Natural killer cell treated with Interleukin-12 subunit alpha and Interleukin-12 subunit beta and Interleukin-15 and Interleukin-18, amount 100 ng/mL, for 72 hours (primary cell): ENCODE results near the gene POLR2F. TPM values are rescaled to one million over a fixed set of nuclear protein-coding genes. Genes with fewer than 3 reads are reported as not detected.
"Not testable (repeated sequence)": the region's sequence is repeated elsewhere in the genome, so short reads cannot be mapped to it uniquely, and the experiment has no call there.

Source experiments
- ATAC-seq, 2 donors: fragments of 150-1000 bp; cut with Tn5 transposase in 1 of 2; sonication (Bioruptor Pico), chemical (Tn5 transposase) in 1 of 2; 2 replicates each; pipeline ENCODE4 v1.10.0; 2021
- DNase-seq: peaks from one replicate; pipeline ENCODE4 v3.0.0; 2022; ENCODE audit warnings: low spot score
- H3K27ac Mint-ChIP-seq, 2 donors: 1 replicate in 1 of 2; 2 replicates in 1 of 2; pipeline ENCODE4 v1.8.0; 2022; ENCODE audit warnings: mixed read lengths in 2 of 2, mild to moderate bottlenecking in 1 of 2, moderate library complexity in 1 of 2
- H3K27me3 Mint-ChIP-seq, 2 donors: 1 replicate in 1 of 2; 2 replicates in 1 of 2; pipeline ENCODE4 v1.8.0; 2022; ENCODE audit warnings: mixed read lengths in 2 of 2
- H3K36me3 Mint-ChIP-seq: one replicate; pipeline ENCODE4 v1.8.0; 2022; ENCODE audit warnings: mixed read lengths
- H3K4me1 Mint-ChIP-seq, 2 donors: 1 replicate in 1 of 2; 2 replicates in 1 of 2; pipeline ENCODE4 v1.8.0; 2022; ENCODE audit warnings: low read depth in 2 of 2, mixed read lengths in 2 of 2, mild to moderate bottlenecking in 1 of 2
- H3K4me3 Mint-ChIP-seq: one replicate; pipeline ENCODE4 v1.8.0; 2022; ENCODE audit warnings: mixed read lengths
- H3K9me3 Mint-ChIP-seq: 2 replicates; pipeline ENCODE4 v1.8.0; 2022; ENCODE audit warnings: mixed read lengths
- total RNA-seq, 2 donors: library from RNA; stranded (reverse); gene quantifications; one replicate each; pipeline ENCODE4 v1.2.3, GENCODE V29; 2022

The POLR2F gene
- total RNA-seq, 2 donors from 2014 or later: 65.2 to 96.3 TPM

DNA sequence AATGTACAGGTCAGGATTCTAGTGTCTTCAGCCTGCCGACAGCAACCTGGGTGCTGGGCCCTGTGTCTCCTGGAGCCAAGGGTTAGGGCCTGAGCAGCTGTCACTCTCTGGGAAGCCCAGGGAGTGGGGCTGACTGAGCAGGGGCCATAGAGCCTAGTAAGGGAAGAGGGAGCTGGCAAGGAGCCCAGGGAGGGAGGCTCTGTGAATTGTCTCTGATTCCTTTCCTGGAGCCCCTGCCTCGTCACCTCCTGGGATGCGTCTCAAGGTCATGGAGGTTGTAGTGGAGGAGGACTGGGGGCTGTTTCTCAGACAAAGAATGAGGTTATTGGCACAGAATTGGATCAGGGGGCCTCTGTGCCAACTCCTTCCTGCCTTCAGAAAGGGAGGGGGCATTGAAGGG lies 19.0 kb downstream of the POLR2F start:
- no peak for DNase-seq
- H3K9me3 Mint-ChIP-seq: no peaks in the 10 kb centered on the region
- no peaks in the 10 kb centered on the region for H3K36me3 Mint-ChIP-seq

DNA sequence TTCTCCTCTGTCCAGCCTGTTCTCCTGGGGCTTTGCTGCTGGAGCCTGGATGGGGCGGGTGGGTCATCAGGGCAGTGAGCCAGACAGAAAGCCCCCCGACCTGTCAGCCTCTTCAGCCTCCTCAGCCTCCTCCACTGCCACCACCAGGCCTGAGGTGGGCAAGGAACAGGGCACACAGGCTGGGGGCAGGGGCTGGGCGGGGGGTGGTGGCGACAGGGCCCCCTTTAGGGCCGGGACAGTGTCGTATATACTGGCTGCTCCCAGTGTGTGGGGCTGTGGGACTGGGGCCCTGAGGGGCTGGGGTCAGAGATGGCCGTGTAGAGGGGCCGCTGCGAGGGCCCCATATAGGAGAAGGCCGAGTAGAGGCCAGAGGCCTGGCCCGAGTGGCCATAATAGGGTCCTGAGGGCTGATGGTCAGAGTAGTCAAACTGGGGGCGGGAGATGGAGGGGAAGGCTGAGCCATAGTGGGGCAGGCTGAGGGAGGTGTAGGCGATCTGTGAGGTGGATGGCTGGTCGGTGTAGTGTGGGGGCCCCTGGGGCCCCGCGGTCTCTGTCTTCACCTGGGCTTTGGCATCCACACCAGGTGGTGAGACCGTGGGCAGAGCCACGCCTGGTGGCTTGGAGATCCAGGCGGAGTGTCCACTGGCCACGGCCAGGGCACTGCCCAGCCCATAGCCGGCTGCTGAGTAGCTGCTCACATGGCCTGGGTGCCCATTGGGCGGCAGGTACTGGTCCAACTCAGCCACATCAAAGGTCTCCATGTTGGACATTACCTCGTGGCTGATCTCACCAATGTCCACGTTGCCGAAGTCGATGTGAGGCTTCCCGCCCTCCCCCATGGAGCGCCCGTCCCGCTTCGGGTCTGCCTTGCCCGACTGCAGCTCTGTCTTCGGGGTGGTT lies 20.0 kb downstream of the POLR2F start:
- H3K36me3 Mint-ChIP-seq: no peaks in the 10 kb centered on the region
- H3K9me3 Mint-ChIP-seq: no peaks in the 10 kb centered on the region
- peaks cover 0 to 8% of the 10 kb centered on the region in 2 donors for H3K4me1 Mint-ChIP-seq
- DNase-seq (no peak), ATAC-seq (peak in 1 of 2 donors; percentile 39)
- no peak overlapping the region for H3K27ac Mint-ChIP-seq
- no peak overlapping the region for H3K4me3 Mint-ChIP-seq
- no peaks in the 10 kb centered on the region for H3K27me3 Mint-ChIP-seq

More for the DNA sequence above, 19.0 kb downstream of the POLR2F start:
- Mint-ChIP-seq H3K4me3 (no peak overlapping the region), H3K4me1 (peaks cover 0 to 10% of the 10 kb centered on the region in 2 donors), H3K27me3 (no peaks in the 10 kb centered on the region), H3K27ac (no peak overlapping the region)
- ATAC-seq: no peak

DNA sequence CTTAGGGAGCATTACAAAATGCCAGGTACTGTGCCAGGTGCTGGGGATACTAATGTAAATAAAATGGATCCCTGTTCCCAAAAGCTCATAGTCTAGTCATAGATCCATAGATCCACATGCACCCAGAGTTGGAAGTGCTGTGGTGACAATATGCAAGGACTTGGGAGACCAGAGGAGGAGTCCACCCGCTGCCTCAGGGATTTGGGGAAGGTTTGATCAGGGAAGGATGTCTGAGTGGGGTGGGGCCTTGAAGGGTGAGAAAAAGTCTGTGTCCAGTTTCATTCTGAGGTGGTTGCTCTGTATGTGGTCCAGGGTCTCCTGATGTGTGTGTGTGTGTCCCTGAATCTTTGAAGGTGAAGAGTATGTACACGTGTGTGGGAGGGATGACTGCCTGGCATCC lies 21.7 kb downstream of the POLR2F start:
- Mint-ChIP-seq H3K4me3 (no peak overlapping the region), H3K9me3 (no peaks in the 10 kb centered on the region), H3K4me1 (peaks cover 0 to 8% of the 10 kb centered on the region in 2 donors), H3K27ac (peak overlapping the region in 1 of 2 donors; percentile 1), H3K36me3 (no peaks in the 10 kb centered on the region), H3K27me3 (no peaks in the 10 kb centered on the region)
- DNase-seq: no peak
- ATAC-seq: no peak

DNA sequence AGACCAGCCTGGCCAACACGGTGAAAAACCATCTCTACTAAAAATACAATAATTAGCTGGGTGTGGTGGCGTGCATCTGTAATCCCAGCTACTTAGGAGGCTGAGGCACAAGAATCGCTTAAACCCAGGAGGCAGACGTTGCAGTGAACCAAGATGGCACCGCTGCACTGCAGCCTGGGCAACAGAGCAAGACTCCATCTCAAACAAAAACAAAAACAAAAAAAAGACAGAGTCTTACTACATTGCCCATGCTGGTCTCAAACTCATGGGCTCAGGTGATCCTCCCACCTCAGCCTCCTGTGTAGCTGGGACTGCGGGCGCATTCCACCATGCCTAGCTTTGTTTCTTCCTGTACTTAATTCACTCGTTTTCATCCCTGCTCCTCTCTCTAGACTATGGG lies 22.5 kb downstream of the POLR2F start:
- H3K4me3 Mint-ChIP-seq, H3K27ac Mint-ChIP-seq, ATAC-seq, H3K36me3 Mint-ChIP-seq, DNase-seq, H3K27me3 Mint-ChIP-seq, H3K9me3 Mint-ChIP-seq: not testable (repeated sequence)
- H3K4me1 Mint-ChIP-seq: peaks cover 0 to 10% of the 10 kb centered on the region in 2 donors

DNA sequence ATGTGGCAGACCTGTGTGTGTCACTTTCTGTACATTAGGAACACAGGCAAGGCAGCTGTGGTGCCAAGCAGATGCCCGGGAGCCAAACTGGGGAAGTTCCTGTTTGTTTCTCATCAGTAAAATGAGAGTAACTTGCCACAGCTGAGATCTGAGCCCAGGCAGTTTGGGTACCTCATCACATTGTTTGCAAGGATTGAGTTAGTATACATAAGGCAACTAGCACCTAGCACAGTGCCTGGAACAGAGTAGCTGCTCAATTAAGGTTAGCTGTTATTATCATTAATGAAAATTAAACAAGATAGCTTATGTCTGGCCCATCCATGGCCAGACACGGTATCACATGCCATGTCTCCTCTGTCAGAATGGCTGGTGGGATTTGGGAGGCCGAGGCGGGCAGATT lies 23.0 kb downstream of the POLR2F start:
- Mint-ChIP-seq H3K9me3 (no peaks in the 10 kb centered on the region), H3K4me1 (peaks cover 0 to 5% of the 10 kb centered on the region in 2 donors), H3K4me3 (no peak overlapping the region), H3K27ac (no peak overlapping the region), H3K27me3 (no peaks in the 10 kb centered on the region), H3K36me3 (no peaks in the 10 kb centered on the region)
- ATAC-seq (no peak), DNase-seq (no peak)

DNA sequence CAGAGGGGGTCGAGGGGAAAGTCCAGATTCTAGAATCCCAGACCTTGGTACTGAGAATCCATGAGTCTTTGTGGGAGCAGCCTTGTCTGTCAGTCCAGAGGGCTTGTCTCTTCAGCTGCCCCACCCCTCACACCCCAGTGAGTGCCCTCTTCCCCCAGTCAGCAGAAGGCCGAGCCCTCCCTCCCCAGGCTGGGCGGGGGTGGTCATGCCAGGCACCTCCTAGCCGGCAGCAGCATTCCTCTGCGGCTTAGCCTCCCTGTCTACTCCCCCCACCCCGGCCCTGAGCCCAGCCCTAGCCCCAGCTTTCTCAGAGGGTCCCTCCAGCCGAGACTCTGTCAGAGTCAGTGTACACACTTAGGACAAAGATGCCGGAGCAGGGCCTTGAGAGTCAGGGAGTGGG lies 26.3 kb downstream of the POLR2F start:
- DNase-seq: no peak
- H3K4me3 Mint-ChIP-seq: no peak overlapping the region
- no peaks in the 10 kb centered on the region for H3K27me3 Mint-ChIP-seq
- H3K27ac Mint-ChIP-seq: no peak overlapping the region
- no peaks in the 10 kb centered on the region for H3K9me3 Mint-ChIP-seq
- H3K4me1 Mint-ChIP-seq: peaks cover 0 to 4% of the 10 kb centered on the region in 2 donors
- ATAC-seq: no peak
- no peaks in the 10 kb centered on the region for H3K36me3 Mint-ChIP-seq

DNA sequence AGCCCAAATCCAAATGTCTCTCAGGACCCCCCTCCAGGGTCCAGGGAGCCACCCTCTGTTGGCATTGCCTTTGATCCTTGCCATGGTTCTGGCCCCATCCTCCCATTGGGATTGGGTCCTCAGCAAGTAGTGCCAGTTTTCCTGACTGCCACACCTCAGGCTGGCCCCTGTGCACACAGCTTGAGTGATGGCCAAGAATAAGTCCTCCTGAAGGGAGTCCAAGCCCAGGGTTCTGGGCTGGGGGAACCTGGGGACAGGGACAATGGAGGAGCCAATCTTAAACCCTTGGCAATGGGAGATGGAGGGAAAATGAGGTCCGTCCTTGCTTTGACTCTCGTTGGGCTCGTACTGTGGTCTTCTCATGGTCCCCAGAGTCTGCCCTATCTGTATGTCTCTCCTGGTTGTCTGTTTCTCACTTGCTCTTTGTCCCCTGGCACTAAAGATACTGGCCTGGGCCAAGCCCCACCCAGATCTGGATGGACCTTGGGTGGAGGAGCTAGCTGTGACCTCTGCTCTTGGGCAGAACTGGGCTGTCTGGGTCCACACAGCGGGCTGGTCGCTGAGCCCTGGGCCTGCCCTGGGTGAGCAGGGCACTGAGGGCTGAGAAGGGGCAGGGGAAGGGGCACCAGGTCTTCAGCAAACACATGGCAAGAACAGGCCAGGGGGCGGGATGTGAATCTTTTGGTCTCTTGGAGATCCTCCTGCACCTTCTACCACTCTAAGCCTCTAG lies 27.9 kb downstream of the POLR2F start:
- Mint-ChIP-seq H3K36me3 (no peaks in the 10 kb centered on the region), H3K9me3 (no peaks in the 10 kb centered on the region), H3K4me3 (no peak overlapping the region), H3K27ac (no peak overlapping the region), H3K4me1 (peaks cover 0 to 2% of the 10 kb centered on the region in 2 donors), H3K27me3 (no peaks in the 10 kb centered on the region)
- DNase-seq (no peak), ATAC-seq (no peak)

DNA sequence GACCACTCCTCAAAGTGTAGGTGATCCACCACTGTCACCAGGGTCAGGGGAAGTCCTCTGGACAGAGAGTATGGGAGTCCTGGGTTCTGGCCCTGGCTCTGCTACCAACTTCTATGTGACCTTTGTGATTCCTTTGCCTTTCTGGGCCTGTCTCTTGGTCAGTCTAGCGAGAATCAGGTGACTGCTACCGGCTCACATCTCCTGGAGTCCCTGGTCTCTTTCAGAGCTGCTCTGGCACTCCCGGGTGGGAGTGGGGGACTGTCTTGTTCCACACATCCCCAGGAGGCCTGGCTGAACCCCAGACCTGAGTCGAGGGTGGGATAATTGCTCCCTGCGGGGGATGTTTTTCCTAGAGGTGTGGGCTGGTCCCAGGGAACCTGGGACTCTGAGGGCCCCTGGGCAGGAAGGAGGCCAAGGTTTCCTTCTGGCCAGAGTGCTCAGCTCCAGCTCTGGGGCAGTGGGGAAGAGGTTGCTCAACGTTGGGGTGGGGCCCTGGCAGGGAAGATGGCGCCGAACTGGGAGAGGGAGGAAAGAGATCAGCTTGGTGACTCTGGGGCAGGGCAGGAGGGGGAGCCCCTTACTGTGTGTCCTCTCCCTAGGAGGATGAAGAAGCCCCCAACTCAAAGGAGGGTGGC lies 28.8 kb downstream of the POLR2F start:
- Mint-ChIP-seq H3K9me3 (no peaks in the 10 kb centered on the region), H3K27me3 (no peaks in the 10 kb centered on the region), H3K4me3 (no peak overlapping the region), H3K4me1 (peaks cover 0 to 2% of the 10 kb centered on the region in 2 donors), H3K36me3 (no peaks in the 10 kb centered on the region), H3K27ac (no peak overlapping the region)
- DNase-seq: no peak
- ATAC-seq: no peak

DNA sequence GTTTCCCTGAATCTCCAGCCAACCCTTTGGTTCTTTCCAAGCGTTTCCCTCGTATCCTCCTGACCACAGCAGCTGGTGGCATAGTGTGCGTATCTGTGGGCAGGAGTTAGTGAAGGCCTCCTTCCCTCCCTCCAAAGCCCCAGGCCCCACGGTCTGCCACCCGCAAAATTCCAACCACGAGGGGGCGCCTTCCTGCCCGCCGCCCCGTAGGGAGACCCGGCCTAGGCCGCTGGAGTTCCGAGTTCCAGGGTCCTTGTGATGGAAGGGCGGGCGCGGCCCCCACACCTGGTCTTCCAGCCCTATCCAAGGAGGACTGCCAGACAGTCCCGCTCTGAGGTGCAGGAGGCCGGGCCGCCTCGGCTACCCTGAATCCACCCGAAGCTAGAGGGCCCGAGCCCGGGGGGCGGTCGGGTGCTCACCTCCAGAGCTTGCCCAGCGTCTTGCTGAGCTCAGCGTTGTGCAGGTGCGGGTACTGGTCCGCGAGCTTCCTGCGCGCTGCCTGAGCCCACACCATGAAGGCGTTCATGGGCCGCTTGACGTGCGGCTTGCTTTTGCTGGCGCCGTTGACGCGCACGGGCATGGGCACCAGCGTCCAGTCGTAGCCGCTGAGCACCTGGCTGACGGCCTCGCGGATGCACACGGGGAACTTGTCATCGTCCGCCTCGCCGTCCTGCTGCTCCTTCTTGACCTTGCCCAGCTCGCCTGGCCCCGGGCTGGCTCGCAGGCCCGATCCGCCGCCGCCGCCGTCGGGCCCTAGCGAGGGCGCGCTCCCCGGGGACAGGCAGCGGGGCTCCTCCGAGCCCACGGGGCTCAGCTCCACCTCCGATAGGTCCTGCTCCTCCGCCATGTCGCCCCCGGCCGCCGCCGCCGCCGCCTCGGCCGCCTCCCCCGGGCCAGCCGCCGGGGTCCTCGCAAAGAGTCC lies 29.7 kb downstream of the POLR2F start:
- no peaks in the 10 kb centered on the region for H3K36me3 Mint-ChIP-seq
- no peaks in the 10 kb centered on the region for H3K27me3 Mint-ChIP-seq
- peaks cover 0 to 2% of the 10 kb centered on the region in 2 donors for H3K4me1 Mint-ChIP-seq
- DNase-seq (no peak), ATAC-seq (no peak)
- no peak overlapping the region for H3K27ac Mint-ChIP-seq
- no peaks in the 10 kb centered on the region for H3K9me3 Mint-ChIP-seq
- H3K4me3 Mint-ChIP-seq: no peak overlapping the region

DNA sequence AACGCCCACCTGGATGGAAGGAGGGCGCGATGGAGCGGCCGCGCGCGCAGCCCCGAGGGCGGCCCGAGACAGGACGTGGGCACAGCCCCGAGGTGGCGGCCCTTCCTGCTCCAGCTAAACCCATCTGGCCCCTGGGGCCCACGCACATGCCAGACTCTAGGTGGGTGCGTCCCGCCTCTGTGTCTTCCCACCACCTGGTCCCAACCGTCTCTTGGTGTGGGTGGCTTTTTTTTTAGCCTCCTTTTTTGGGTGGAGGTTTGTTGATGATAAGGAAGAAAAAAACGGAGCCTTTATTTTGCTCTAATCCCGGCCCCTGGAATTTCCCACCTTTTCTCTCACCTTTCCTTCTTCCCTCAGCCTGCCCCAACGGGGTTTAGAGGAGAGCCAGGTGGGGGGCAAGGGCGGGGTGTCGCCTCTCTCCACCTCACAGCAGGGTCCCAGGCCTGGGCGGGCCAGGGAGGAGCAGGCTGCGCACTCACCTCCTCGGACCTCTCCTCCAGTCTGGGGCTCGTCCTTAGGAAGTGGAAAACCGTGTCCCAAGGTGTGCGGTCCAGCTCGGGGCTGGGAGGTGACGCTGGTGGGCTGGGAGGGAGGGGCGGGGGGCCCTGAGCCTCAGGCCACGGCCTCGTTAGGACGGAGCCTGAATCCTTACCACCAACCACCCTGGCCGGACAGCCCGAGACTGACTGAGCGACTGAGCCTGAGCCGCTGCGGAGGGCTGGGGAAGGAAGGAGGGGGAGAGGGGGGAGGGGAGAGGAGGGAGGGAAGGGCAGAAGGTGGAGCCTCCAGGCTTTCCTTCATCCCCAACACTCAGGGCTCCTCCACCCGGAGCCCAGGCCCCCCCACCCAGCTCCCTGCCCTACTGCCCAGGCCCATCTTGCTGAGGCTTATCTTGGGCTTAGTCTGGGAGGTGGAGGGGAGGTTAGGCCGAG lies 30.6 kb downstream of the POLR2F start, which contains the start of gene SOX10:
TSS of gene SOX10 (minus strand) at position 696 of the 932 bp plus-strand sequence. CDS start 771 bp downstream, outside the sequence.
- no peaks in the 10 kb centered on the region for H3K36me3 Mint-ChIP-seq
- H3K9me3 Mint-ChIP-seq: no peaks in the 10 kb centered on the region
- no peak for ATAC-seq
- H3K27me3 Mint-ChIP-seq: no peaks in the 10 kb centered on the region
- no peak for DNase-seq
- H3K4me3 Mint-ChIP-seq: no peak within 1 kb of the TSS
- H3K27ac Mint-ChIP-seq: no peak within 1 kb of the TSS
- peaks cover 0 to 2% of the 10 kb centered on the region in 2 donors for H3K4me1 Mint-ChIP-seq

DNA sequence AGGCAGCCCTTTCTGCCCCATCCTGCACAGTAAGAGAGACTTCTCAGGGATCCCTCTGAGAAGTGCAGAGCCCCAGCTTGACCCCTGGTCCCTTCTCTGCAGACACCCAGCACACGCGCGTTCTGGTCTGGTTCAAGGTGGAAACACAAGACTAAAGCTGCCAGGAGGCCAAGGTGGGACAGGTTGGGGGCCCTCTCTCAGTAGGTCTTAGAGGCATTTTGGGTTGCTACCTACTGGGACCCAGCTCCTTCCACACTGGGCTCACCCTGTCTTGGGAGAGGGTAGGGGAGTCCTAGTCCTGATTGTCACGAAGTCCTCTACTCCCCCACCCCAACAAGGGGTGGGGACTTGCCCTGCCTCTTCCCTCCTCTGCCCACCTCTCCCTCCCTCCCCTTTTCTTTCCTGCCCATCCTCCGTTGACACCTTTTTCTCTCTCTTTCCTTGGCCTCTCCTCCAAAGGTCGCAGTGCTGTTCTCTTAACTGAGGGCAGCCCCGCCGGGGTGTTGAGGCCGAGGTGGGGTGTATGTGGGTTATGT lies 31.6 kb downstream of the POLR2F start:
- Mint-ChIP-seq H3K27ac (no peak overlapping the region), H3K9me3 (no peaks in the 10 kb centered on the region), H3K36me3 (no peaks in the 10 kb centered on the region), H3K27me3 (no peaks in the 10 kb centered on the region), H3K4me3 (no peak overlapping the region), H3K4me1 (peaks cover 0 to 2% of the 10 kb centered on the region in 2 donors)
- DNase-seq (no peak), ATAC-seq (no peak)

DNA sequence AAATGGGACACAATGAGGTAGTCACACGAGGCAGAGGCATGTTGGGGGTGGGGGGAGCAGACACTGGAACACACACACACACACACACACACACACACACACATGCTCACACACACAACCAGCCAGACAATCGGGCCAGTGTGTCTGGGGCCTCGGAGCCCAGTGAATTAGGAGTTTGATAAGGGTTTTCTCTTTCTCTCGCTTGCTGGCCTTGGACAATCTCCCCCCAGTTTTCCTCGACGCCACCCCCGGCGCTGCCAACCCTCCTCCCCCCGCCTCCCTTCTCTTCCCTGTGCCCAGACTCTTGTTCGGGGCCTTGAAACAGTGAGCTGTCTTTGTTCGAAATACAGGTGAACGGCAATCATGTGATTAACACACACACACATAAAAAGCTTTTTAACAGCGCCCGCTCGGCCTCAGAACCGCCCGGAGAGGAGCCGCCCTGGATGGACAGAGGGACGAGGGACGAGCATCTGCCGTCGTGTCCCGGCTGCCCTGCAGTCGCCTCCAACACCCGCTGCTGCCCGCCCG lies 32.3 kb downstream of the POLR2F start:
- Mint-ChIP-seq H3K4me1 (no peaks in the 10 kb centered on the region), H3K36me3 (no peaks in the 10 kb centered on the region), H3K9me3 (no peaks in the 10 kb centered on the region), H3K27me3 (no peaks in the 10 kb centered on the region), H3K27ac (no peak overlapping the region), H3K4me3 (no peak overlapping the region)
- ATAC-seq (no peak), DNase-seq (no peak)
